Limb (tissue), 2 donors: Measurements from ENCODE around the gene CHST13.

Experiments used
- DNase-seq, 2 donors: peaks; one replicate each; pipeline ENCODE4 v3.0.0-alpha.2; 2016; ENCODE audit errors: extremely low spot score in 2 of 2

CHST13 gene

GRCh38 chr3:126508564-126508964 is 15.4 kb upstream of the CHST13 start:
- DNase-seq, result no peak

GRCh38 chr3:126509597-126510307 is 14.2 kb upstream of the CHST13 start:
- DNase-seq, result no peak

- no peak for DNase-seq
Observed at GRCh38 chr3:126510308-126510910, 13.5 kb upstream of the CHST13 start.

- no peak for DNase-seq
Observed at GRCh38 chr3:126511291-126511690, 12.7 kb upstream of the CHST13 start.

- no peak for DNase-seq
Observed at GRCh38 chr3:126512026-126512425, 11.9 kb upstream of the CHST13 start.

- no peak for DNase-seq
Observed at GRCh38 chr3:126512916-126513650, 10.9 kb upstream of the CHST13 start.

GRCh38 chr3:126514161-126514560 is 9.8 kb upstream of the CHST13 start:
- no peak for DNase-seq

- DNase-seq, result no peak
Observed at GRCh38 chr3:126515066-126515706, 8.8 kb upstream of the CHST13 start.

- DNase-seq, result no peak
Observed at GRCh38 chr3:126516152-126516935, 7.6 kb upstream of the CHST13 start.

GRCh38 chr3:126516936-126517290 is 7.0 kb upstream of the CHST13 start:
- no peak for DNase-seq

GRCh38 chr3:126517291-126517951 is 6.5 kb upstream of the CHST13 start, which contains the start of gene UROC1:
TSS of gene UROC1 (minus strand) at chr3:126517773. CDS start at chr3:126517719, 54 bp downstream.
- no peak for DNase-seq

- no peak for DNase-seq
Observed at GRCh38 chr3:126517986-126518778, 5.8 kb upstream of the CHST13 start.

- DNase-seq, result no peak
Observed at GRCh38 chr3:126518779-126519177, 5.2 kb upstream of the CHST13 start.

- no peak for DNase-seq
Observed at GRCh38 chr3:126519506-126520455, 4.2 kb upstream of the CHST13 start.

- no peak for DNase-seq
Observed at GRCh38 chr3:126521122-126521891, 2.6 kb upstream of the CHST13 start.

- peak; percentile 48 to 76 for DNase-seq
Observed at GRCh38 chr3:126522363-126522788, 1.6 kb upstream of the CHST13 start.

GRCh38 chr3:126524429-126524988 is 554 bp downstream of the CHST13 start:
- no peak for DNase-seq
